PC-3 (cell line): ENCODE results near the gene MED15.

Experiments used
- CTCF ChIP-seq: fragments of 300-600 bp; sonication (generic); conservative IDR thresholded peaks from 2 replicates; pipeline ENCODE4 v1.5.1; 2017; ENCODE audit warnings: antibody characterized with exemption, low read depth, mild to moderate bottlenecking, low read length
- EZH2 ChIP-seq: fragments of 300-600 bp; sonication (generic); IDR thresholded peaks from one replicate; pipeline ENCODE4 v1.6.1; 2017; ENCODE audit warnings: antibody characterized with exemption, mild to moderate bottlenecking, low read length; ENCODE audit not compliant: unreplicated experiment

DNA sequence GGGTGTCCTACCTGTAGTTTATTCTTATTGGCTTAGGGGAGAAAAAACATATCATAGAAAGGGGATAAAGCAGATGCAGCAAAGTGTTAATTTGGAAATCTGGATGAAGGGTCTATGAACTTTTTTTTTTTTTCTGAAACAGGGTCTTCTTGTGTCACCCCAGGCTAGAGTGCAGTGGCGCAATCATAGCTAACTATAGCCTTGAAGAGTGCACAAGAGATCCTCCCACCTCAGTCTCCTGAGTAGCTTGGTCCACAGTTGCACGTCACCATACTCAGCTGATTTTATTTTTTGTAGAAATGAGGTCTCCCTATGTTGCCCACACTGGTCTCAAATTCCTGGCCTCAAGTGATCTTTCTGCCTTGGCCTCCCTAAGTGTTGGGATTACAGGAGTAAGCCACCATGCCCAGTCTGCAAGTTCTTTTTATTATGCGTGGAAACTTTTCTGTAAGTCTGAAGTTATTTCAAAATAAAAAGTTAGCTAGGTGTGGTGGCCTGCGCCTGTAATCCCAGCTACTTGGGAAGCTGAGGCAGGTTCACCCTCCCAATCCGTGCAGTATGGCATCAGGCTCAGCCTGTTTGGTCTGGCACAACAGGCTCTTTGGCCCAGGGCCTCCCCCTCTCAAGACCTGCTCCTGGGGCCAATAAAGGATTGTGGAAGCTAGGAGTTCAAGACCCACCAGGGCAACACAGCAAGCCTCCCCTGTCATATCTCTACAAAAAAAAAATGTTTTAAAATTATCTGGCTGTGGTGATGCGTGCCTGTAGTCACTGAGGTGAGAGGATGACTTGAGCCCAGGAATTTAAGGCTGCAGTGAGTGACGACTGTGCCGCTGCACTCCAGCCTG, 111.9 kb downstream of the MED15 start:
- TF ChIP-seq CTCF (no peak), EZH2 (no peak)
